ENCODE measurements around the gene ZNF197.
"Not testable (repeated sequence)": the region's sequence is repeated elsewhere in the genome, so short reads cannot be mapped to it uniquely, and the experiment has no call there.

Gene ZNF197

DNA sequence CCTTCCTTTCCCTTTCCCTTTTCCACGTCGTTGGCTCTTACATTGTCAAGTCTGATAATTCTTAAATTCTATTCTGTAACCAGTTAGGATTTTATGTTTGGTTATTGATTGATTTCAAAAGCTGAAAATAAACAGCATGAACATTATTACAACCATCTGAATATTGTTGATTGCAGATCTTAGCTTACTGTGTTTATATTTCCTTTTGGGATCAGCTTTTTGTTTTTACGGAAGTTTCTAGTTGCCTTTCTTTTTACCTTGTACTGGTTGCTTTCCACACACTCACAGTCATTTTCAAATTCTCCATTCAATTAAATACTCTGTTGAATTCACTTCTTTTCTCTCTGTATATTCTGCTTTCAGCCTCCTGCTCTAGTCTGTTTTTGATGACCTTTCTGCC, 40.3 kb downstream of the ZNF197 start:
- TF ChIP-seq CTCF (conservative IDR thresholded peaks at IDR 0.05; ENCODE audit: control insufficient read depth, insufficient read depth, low read depth, low read length) = no peak
- DNase-seq (ENCODE audit: low read depth) = no peak
- no peak overlapping the region for H3K4me3 ChIP-seq (ENCODE audit: control insufficient read depth, low read depth, low read length)

GRCh38 chr3:44666346-44666745, 41.5 kb downstream of the ZNF197 start:
- no peak overlapping the region for H3K4me3 ChIP-seq (ENCODE audit: control insufficient read depth, low read depth, low read length)
- DNase-seq (ENCODE audit: low read depth) = no peak
- no peak for TF ChIP-seq CTCF (conservative IDR thresholded peaks at IDR 0.05; ENCODE audit: control insufficient read depth, insufficient read depth, low read depth, low read length)

- H3K4me3 ChIP-seq (ENCODE audit: control insufficient read depth, low read depth, low read length) = no peak overlapping the region
- TF ChIP-seq CTCF (conservative IDR thresholded peaks at IDR 0.05; ENCODE audit: control insufficient read depth, insufficient read depth, low read depth, low read length) = no peak
- DNase-seq (ENCODE audit: low read depth) = no peak
Observed at GRCh38 chr3:44669760-44670159, 44.9 kb downstream of the ZNF197 start.

DNA sequence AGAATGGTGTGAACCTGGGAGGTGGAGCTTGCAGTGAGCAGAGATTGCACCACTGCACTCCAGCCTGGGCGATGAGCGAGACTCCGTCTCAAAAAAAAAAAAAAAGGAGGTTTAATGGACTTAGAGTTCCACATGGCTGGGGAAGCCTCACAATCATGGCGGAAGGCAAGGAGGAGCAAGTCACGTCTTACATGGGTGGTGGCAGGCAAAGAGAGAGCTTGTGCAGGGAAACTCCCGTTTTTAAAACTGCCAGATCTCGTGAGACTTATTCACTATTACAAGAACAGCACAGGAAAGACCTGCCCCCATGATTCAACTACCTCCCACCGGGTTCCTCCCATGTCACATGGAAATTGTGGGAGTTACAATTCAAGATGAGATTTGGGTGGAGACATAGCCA, 48.6 kb downstream of the ZNF197 start:
- H3K4me3 ChIP-seq (ENCODE audit: control insufficient read depth, low read depth, low read length); DNase-seq (ENCODE audit: low read depth): not testable (repeated sequence)

- no peak overlapping the region for H3K4me3 ChIP-seq (ENCODE audit: control insufficient read depth, low read depth, low read length)
- no peak for TF ChIP-seq CTCF (conservative IDR thresholded peaks at IDR 0.05; ENCODE audit: control insufficient read depth, insufficient read depth, low read depth, low read length)
- DNase-seq (ENCODE audit: low read depth) = no peak
Observed at GRCh38 chr3:44674211-44674610, 49.4 kb downstream of the ZNF197 start.

- H3K4me3 ChIP-seq (ENCODE audit: control insufficient read depth, low read depth, low read length) = no peak overlapping the region
- no peak for DNase-seq (ENCODE audit: low read depth)
- TF ChIP-seq CTCF (conservative IDR thresholded peaks at IDR 0.05; ENCODE audit: control insufficient read depth, insufficient read depth, low read depth, low read length) = no peak
Observed at GRCh38 chr3:44678480-44679116, 53.8 kb downstream of the ZNF197 start.

- no peak for DNase-seq (ENCODE audit: low read depth)
- no peak overlapping the region for H3K4me3 ChIP-seq (ENCODE audit: control insufficient read depth, low read depth, low read length)
- TF ChIP-seq CTCF (conservative IDR thresholded peaks at IDR 0.05; ENCODE audit: control insufficient read depth, insufficient read depth, low read depth, low read length) = no peak
Observed at GRCh38 chr3:44680921-44681455, 56.2 kb downstream of the ZNF197 start.

Data from fibroblast of mammary gland (primary cell).